HG03571 (cell line): Measurements from ENCODE around the gene CROT.

ENCODE experiments used
- ATAC-seq: cut with Tn5 transposase; IDR thresholded peaks from one replicate; pipeline ENCODE4 v1.9.1; 2021; ENCODE audit not compliant: unreplicated experiment

Gene CROT

GRCh38 chr7:87339373-87339897 is 6.0 kb upstream of the CROT start:
- ATAC-seq = no peak

GRCh38 chr7:87341441-87341840 is 4.0 kb upstream of the CROT start:
- ATAC-seq = no peak

- ATAC-seq = no peak
Measured at GRCh38 chr7:87342231-87342630, 3.2 kb upstream of the CROT start.

- ATAC-seq = no peak
Measured at GRCh38 chr7:87344446-87344845, 1.0 kb upstream of the CROT start.

GRCh38 chr7:87345962-87346371 is 503 bp downstream of the CROT start:
- ATAC-seq = peak; percentile 0

- no peak for ATAC-seq
Measured at GRCh38 chr7:87347207-87347606, 1.7 kb downstream of the CROT start.

- ATAC-seq = no peak
Measured at GRCh38 chr7:87347664-87348063, 2.2 kb downstream of the CROT start.

GRCh38 chr7:87354749-87355148 is 9.3 kb downstream of the CROT start:
- ATAC-seq = no peak

- ATAC-seq = no peak
Measured at GRCh38 chr7:87356448-87356847, 11.0 kb downstream of the CROT start.

GRCh38 chr7:87359366-87359765 is 13.9 kb downstream of the CROT start:
- ATAC-seq = no peak

GRCh38 chr7:87361320-87361719 is 15.9 kb downstream of the CROT start:
- ATAC-seq = no peak

GRCh38 chr7:87363342-87363741 is 17.9 kb downstream of the CROT start:
- no peak for ATAC-seq

- ATAC-seq = no peak
Measured at GRCh38 chr7:87364246-87364645, 18.8 kb downstream of the CROT start.

GRCh38 chr7:87369216-87369615 is 23.8 kb downstream of the CROT start:
- no peak for ATAC-seq

GRCh38 chr7:87370660-87371180 is 25.3 kb downstream of the CROT start:
- no peak for ATAC-seq

- ATAC-seq = no peak
Measured at GRCh38 chr7:87375662-87376435, 30.4 kb downstream of the CROT start.

- ATAC-seq = no peak
Measured at GRCh38 chr7:87380905-87381304, 35.4 kb downstream of the CROT start.

- ATAC-seq = no peak
Measured at GRCh38 chr7:87391020-87391701, 45.7 kb downstream of the CROT start.

GRCh38 chr7:87395442-87396020 is 50.1 kb downstream of the CROT start:
- ATAC-seq = no peak

GRCh38 chr7:87398446-87398845 is 53.0 kb downstream of the CROT start:
- ATAC-seq = no peak

GRCh38 chr7:87404674-87405073 is 59.2 kb downstream of the CROT start:
- no peak for ATAC-seq

- no peak for ATAC-seq
Measured at GRCh38 chr7:87411186-87411585, 65.7 kb downstream of the CROT start.
